B cell (primary cell): ENCODE measurements around the gene ANXA1.

ENCODE experiments used
- EZH2 ChIP-seq: IDR thresholded peaks from 2 replicates; pipeline ENCODE4 v1.6.1; 2012; ENCODE audit warnings: borderline replicate concordance, low read depth, mild to moderate bottlenecking, moderate library complexity, low read length; ENCODE audit not compliant: insufficient read depth, poor library complexity, severe bottlenecking
- TF ChIP-seq, protein P1 (sequence below): fragments of 200-600 bp; IDR thresholded peaks from one replicate; pipeline ENCODE4 v1.8.0; 2022; ENCODE audit warnings: antibody characterized with exemption, mild to moderate bottlenecking

- TF ChIP-seq, protein P1, sequence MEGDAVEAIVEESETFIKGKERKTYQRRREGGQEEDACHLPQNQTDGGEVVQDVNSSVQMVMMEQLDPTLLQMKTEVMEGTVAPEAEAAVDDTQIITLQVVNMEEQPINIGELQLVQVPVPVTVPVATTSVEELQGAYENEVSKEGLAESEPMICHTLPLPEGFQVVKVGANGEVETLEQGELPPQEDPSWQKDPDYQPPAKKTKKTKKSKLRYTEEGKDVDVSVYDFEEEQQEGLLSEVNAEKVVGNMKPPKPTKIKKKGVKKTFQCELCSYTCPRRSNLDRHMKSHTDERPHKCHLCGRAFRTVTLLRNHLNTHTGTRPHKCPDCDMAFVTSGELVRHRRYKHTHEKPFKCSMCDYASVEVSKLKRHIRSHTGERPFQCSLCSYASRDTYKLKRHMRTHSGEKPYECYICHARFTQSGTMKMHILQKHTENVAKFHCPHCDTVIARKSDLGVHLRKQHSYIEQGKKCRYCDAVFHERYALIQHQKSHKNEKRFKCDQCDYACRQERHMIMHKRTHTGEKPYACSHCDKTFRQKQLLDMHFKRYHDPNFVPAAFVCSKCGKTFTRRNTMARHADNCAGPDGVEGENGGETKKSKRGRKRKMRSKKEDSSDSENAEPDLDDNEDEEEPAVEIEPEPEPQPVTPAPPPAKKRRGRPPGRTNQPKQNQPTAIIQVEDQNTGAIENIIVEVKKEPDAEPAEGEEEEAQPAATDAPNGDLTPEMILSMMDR = no peak
- no peak for TF ChIP-seq EZH2
These were observed 15.9 kb downstream of the ANXA1 start for GRCh38 chr9:73167614-73168013.
